GM12878 (cell line): ENCODE data around the gene SPTBN1. TPM values are rescaled to one million over a fixed set of nuclear protein-coding genes. Genes with fewer than 3 reads are reported as not detected.

Source experiments
- ATAC-seq: fragments of 200-7000 bp; cut with Tn5 transposase; 3 replicates; pipeline ENCODE4 v1.9.1; 2020; ENCODE audit warnings: mild to moderate bottlenecking, moderate library complexity
- BruUV-seq: library from RNA; stranded (reverse); fragments of 400-500 nt; replicated peaks from 2 replicates; lab custom pipeline; 2021; lab: Mats Ljungman, UMichigan
- CTCF ChIA-PET: fragments of 300-600 bp; sonication (Branson Sonifier 250); formaldehyde crosslinking; extraction: SDS; loops from one replicate; lab custom pipeline; 2021; ENCODE audit warnings: inconsistent platforms; lab: Yijun Ruan, JAX
- POLR2A ChIA-PET: fragments of 350-600 bp; formaldehyde crosslinking; extraction: SDS; loops from one replicate; lab custom pipeline; 2021; ENCODE audit warnings: inconsistent platforms; lab: Charles Lee
- RAD21 ChIA-PET: fragments of 300-600 bp; sonication (Branson Sonifier 250); formaldehyde crosslinking; loops from one replicate; lab custom pipeline; 2023; ENCODE audit warnings: antibody characterized with exemption; ENCODE audit not compliant: unreplicated experiment; lab: Charles Lee
- SMC1A ChIA-PET: fragments of 300-600 bp; sonication (Branson Sonifier 250); formaldehyde crosslinking; loops from one replicate; lab custom pipeline; 2023; ENCODE audit not compliant: unreplicated experiment, uncharacterized antibody; lab: Charles Lee
- DNase-seq: peaks from one replicate; pipeline ENCODE4 v3.0.0-alpha.2; 2011; ENCODE audit warnings: low read depth, low spot score
- FAIRE-seq: peaks from 3 replicates; lab custom pipeline; 2011; peaks lifted over from hg19 to GRCh38; lab: Jason Lieb, UNC
- H2AFZ ChIP-seq: 2 replicates; pipeline ENCODE4 v1.6.0; 2011; ENCODE audit warnings: low read depth, low read length, control low read depth; ENCODE audit not compliant: control insufficient read depth
- H3K27ac ChIP-seq: 2 replicates; pipeline ENCODE4 v1.5.1; 2011; ENCODE audit warnings: control low read depth; ENCODE audit not compliant: control insufficient read depth, insufficient read depth
- H3K27me3 ChIP-seq, 2 experiments: replicated peaks in 1 of 2; 2 replicates each; pipeline versions ENCODE4 v1.6.0 to v1.6.1; 2011; ENCODE audit warnings: low read length in 1 of 2; ENCODE audit not compliant: control insufficient read depth in 2 of 2, insufficient read depth in 2 of 2
- H3K36me3 ChIP-seq, 2 experiments: 2 replicates each; pipeline ENCODE4 v1.5.1; 2011; ENCODE audit warnings: low read length in 1 of 2; ENCODE audit not compliant: control insufficient read depth in 2 of 2, insufficient read depth in 2 of 2
- H3K4me1 ChIP-seq: 2 replicates; pipeline ENCODE4 v1.6.1; 2011; ENCODE audit warnings: mild to moderate bottlenecking, low read length, moderate library complexity, mixed read lengths; ENCODE audit not compliant: control insufficient read depth, insufficient read depth
- H3K4me2 ChIP-seq: 2 replicates; pipeline ENCODE4 v1.6.0; 2011; ENCODE audit warnings: control low read depth; ENCODE audit not compliant: control insufficient read depth, insufficient read depth
- H3K4me3 ChIP-seq: fragments of 200-600 bp; sonication (generic); 2 replicates; pipeline ENCODE4 v1.5.1; 2016
- H3K79me2 ChIP-seq: 2 replicates; pipeline ENCODE4 v1.6.0; 2011; ENCODE audit warnings: low read length; ENCODE audit not compliant: control insufficient read depth, insufficient read depth
- H3K9ac ChIP-seq: 2 replicates; pipeline ENCODE4 v1.8.0; 2011; ENCODE audit warnings: low read length, control low read depth, mixed read lengths; ENCODE audit not compliant: control insufficient read depth, insufficient read depth
- H3K9me3 ChIP-seq: replicated peaks from 3 replicates; pipeline ENCODE4 v1.5.1; 2011; ENCODE audit warnings: mild to moderate bottlenecking, low read length; ENCODE audit not compliant: control insufficient read depth, insufficient read depth
- H4K20me1 ChIP-seq: 2 replicates; pipeline ENCODE4 v1.6.0; 2011; ENCODE audit not compliant: control insufficient read depth, insufficient read depth
- ATF7 ChIP-seq: fragments of 450-650 bp; IDR thresholded peaks from 2 replicates; pipeline ENCODE4 v1.6.1; 2016; ENCODE audit warnings: low read depth, mild to moderate bottlenecking
- BCL3 ChIP-seq: IDR thresholded peaks from 2 replicates; pipeline ENCODE4 v1.6.1; 2011; ENCODE audit warnings: borderline replicate concordance, low read depth, mild to moderate bottlenecking, moderate library complexity, low read length; ENCODE audit not compliant: insufficient read depth, poor library complexity, severe bottlenecking
- BCLAF1 ChIP-seq: fragments of 450-650 bp; IDR thresholded peaks from 2 replicates; pipeline ENCODE4 v1.6.1; 2017; ENCODE audit warnings: antibody characterized with exemption, mild to moderate bottlenecking, moderate library complexity
- BMI1 ChIP-seq: fragments of 450-650 bp; IDR thresholded peaks from 2 replicates; pipeline ENCODE4 v1.6.1; 2016; ENCODE audit warnings: mild to moderate bottlenecking, moderate library complexity, borderline replicate concordance
- EP300 ChIP-seq, 2 experiments: fragments of 150-350 bp in 1 of 2; IDR thresholded peaks; 2 replicates each; pipeline ENCODE4 v1.6.1; 2011 to 2012; ENCODE audit warnings: low read depth in 2 of 2, low read length in 2 of 2, borderline replicate concordance in 1 of 2, improper control_type of control experiment in 1 of 2, inconsistent platforms in 1 of 2; ENCODE audit not compliant: control insufficient read depth in 1 of 2
- GABPA ChIP-seq: IDR thresholded peaks from 2 replicates; pipeline ENCODE4 v1.6.1; 2014; ENCODE audit warnings: antibody characterized with exemption, low read depth, mild to moderate bottlenecking, inconsistent platforms
- JUNB ChIP-seq: IDR thresholded peaks from 2 replicates; pipeline ENCODE4 v1.6.1; 2016; ENCODE audit warnings: antibody characterized with exemption, mild to moderate bottlenecking
- JUND ChIP-seq: IDR thresholded peaks from 2 replicates; pipeline ENCODE4 v1.6.1; 2012; ENCODE audit warnings: low read depth, mild to moderate bottlenecking, low read length, improper control_type of control experiment, moderate library complexity
- SREBF2 ChIP-seq: IDR thresholded peaks from 2 replicates; pipeline ENCODE4 v1.6.1; 2012; ENCODE audit warnings: mild to moderate bottlenecking, low read length
- TBL1XR1 ChIP-seq: IDR thresholded peaks from 2 replicates; pipeline ENCODE4 v1.6.1; 2012; ENCODE audit warnings: low read depth, low read length, improper control_type of control experiment
- ZNF217 ChIP-seq: fragments of 450-650 bp; IDR thresholded peaks from 2 replicates; pipeline ENCODE4 v1.6.1; 2017; ENCODE audit warnings: antibody characterized with exemption, mild to moderate bottlenecking
- ZNF687 ChIP-seq: fragments of 450-650 bp; IDR thresholded peaks from 2 replicates; pipeline ENCODE4 v1.6.1; 2017; ENCODE audit warnings: mild to moderate bottlenecking, moderate library complexity
- ZSCAN29 ChIP-seq: fragments of 450-650 bp; IDR thresholded peaks from 2 replicates; pipeline ENCODE4 v1.6.1; 2017; ENCODE audit warnings: mild to moderate bottlenecking, moderate library complexity
- ZZZ3 ChIP-seq: IDR thresholded peaks from 2 replicates; pipeline ENCODE4 v1.6.1; 2011; ENCODE audit warnings: low read depth; ENCODE audit not compliant: control insufficient read depth, insufficient read length
- WGBS: methylation state at CpG from one replicate; pipeline ENCODE4 v1.1.6; 2016; ENCODE audit warnings: low lambda C conversion rate; ENCODE audit not compliant: insufficient replicate concordance, insufficient coverage; ENCODE audit errors: missing lambda C conversion rate; 5-methylcytosine and 5-hydroxymethylcytosine counted together
- in situ Hi-C: fragments of 300-500 bp; cut with MboI; formaldehyde crosslinking; loops from 9 replicates; pipeline ENCODE4 v1.14.3; 2018; ENCODE audit warnings: mixed read lengths
- intact Hi-C: fragments of 100-400 bp; cut with micrococcal nuclease; formaldehyde crosslinking; loops from one replicate; pipeline ENCODE4 v1.14.2; 2022; ENCODE audit not compliant: unreplicated experiment
- polyA plus RNA-seq, 11 experiments: library from polyadenylated mRNA; depleted of rRNA in 4 of 11; unstranded in 6 of 11; stranded (reverse) in 5 of 11; fragments of >200 nt; fragmentation: Nextera tagmentation in 4 of 11; fragmentation: Illumina TruSeq in 1 of 11; extraction: Ambion mirVana in 4 of 11; extraction: Trizol in 1 of 11; gene quantifications; 1 replicate in 1 of 11; 2 replicates in 10 of 11; pipeline versions ENCODE4 v1.2.1 to v1.2.3, GENCODE V29; 2011 to 2016; ENCODE audit warnings: inconsistent platforms in 2 of 11, missing spikeins in 2 of 11, low read depth in 1 of 11
- total RNA-seq, 4 experiments: library from RNA; depleted of rRNA in 3 of 4; stranded (reverse); fragments of >200 nt in 3 of 4; fragmentation: Illumina TruSeq in 1 of 4; extraction: Trizol in 1 of 4; gene quantifications; 2 replicates each; pipeline versions ENCODE4 v1.2.1 to v1.2.3, GENCODE V29; 2013 to 2021

SPTBN1 gene
- total and polyA plus RNA-seq, 10 of the 15 experiments (the other 5 are each of a cell fraction or from before 2014, with no cell fraction given): 20.6 to 154 (median 76.7) TPM

- FAIRE-seq: no peak
- H3K27ac ChIP-seq: no peak overlapping the region
- H3K4me3 ChIP-seq: no peak overlapping the region
- CTCF ChIA-PET: interaction anchor here (0.5 to 6.2 kb wide), 9 partner anchors 8 to 571 kb away, joined by 3 to 47 read pairs (median 4); partner anchors contain the start of gene EML6
- H3K4me1 ChIP-seq: peaks cover 41% of the 10 kb centered on the region
- no peaks in the 10 kb centered on the region for H3K36me3 ChIP-seq
- H3K79me2 ChIP-seq: no peaks in the 10 kb centered on the region
- SMC1A ChIA-PET: interaction anchor here (0.8 to 7.9 kb wide), 13 partner anchors 9 to 336 kb away, joined by 3 to 50 read pairs (median 8); no protein-coding TSS in a partner anchor
- WGBS: 80% methylated on average over 6 of the region's 6 CpGs
- ATAC-seq: peak; percentile 27
- DNase-seq: no peak
- RAD21 ChIA-PET: interaction anchor here (1.1 to 5.9 kb wide), 10 partner anchors 12 to 154 kb away, joined by 3 to 49 read pairs (median 6); no protein-coding TSS in a partner anchor
- intact Hi-C loops (loop anchor here (2.0 kb wide), 1 partner anchor 107 kb away; no protein-coding TSS in a partner anchor), in situ Hi-C loops (no loop called here)
- H3K4me2 ChIP-seq: no peak overlapping the region
- H3K27me3 ChIP-seq: no peaks in the 10 kb centered on the region
- POLR2A ChIA-PET: interaction anchor here (0.6 to 2.4 kb wide), 6 partner anchors 12 to 585 kb away, joined by 3 to 7 read pairs (median 4); no protein-coding TSS in a partner anchor
- H3K9ac ChIP-seq: no peak overlapping the region
- H2AFZ ChIP-seq: no peak overlapping the region
- H3K9me3 ChIP-seq: peaks cover 4% of the 10 kb centered on the region; the same call in 2 of the 3 replicates
- TSS peak; percentile 40 for BruUV-seq
- H4K20me1 ChIP-seq: no peaks in the 10 kb centered on the region
- TF ChIP-seq ATF7 (peak; percentile 89), EP300 (IDR thresholded peaks at IDR 0.05; ENCODE audit: borderline replicate concordance in 1 of 2, control insufficient read depth in 1 of 2, low read depth in 2 of 2, low read length in 2 of 2) (peak; percentile 20 to 39; a peak in 2 of 4 replicates), BCLAF1 (no peak), ZSCAN29 (no peak), TBL1XR1 (no peak), JUNB (peak; percentile 79), JUND (no peak), GABPA (0 out of 2 replicates have a peak, but pooled peaks have one; percentile 27), ZNF687 (no peak), ZNF217 (no peak), BCL3 (peak; percentile 51), ZZZ3 (no peak), BMI1 (no peak), SREBF2 (no peak)
Measured at GRCh38 chr2:54677476-54678265, 221.5 kb downstream of the SPTBN1 start.
